ENCODE measurements around the gene LRMDA.

DNA sequence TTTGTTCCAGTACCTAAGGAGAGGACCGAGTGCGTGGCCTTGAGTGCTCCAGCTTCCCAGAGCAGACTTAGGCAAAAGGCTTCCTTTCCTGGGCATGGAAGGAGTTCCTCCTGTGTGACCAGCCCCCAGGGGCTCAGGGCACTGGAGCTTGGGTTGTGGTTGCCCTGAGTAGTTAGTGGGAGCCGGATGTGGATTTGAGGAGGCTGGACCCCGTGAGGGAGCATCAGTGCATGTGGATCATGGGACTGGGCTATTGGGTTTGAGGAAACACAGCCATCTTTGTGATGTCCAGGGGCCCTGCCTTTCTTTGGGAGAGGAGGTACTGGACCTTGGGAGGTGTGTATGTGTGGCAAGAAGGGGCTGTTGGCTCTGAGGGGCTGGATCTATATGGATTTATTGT, 8.4 kb downstream of the LRMDA start:
- TF ChIP-seq, protein P1, sequence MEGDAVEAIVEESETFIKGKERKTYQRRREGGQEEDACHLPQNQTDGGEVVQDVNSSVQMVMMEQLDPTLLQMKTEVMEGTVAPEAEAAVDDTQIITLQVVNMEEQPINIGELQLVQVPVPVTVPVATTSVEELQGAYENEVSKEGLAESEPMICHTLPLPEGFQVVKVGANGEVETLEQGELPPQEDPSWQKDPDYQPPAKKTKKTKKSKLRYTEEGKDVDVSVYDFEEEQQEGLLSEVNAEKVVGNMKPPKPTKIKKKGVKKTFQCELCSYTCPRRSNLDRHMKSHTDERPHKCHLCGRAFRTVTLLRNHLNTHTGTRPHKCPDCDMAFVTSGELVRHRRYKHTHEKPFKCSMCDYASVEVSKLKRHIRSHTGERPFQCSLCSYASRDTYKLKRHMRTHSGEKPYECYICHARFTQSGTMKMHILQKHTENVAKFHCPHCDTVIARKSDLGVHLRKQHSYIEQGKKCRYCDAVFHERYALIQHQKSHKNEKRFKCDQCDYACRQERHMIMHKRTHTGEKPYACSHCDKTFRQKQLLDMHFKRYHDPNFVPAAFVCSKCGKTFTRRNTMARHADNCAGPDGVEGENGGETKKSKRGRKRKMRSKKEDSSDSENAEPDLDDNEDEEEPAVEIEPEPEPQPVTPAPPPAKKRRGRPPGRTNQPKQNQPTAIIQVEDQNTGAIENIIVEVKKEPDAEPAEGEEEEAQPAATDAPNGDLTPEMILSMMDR (optimal IDR thresholded peaks at IDR 0.05 in 1 of 3, IDR thresholded peaks at IDR 0.05 in 1 of 3, conservative IDR thresholded peaks at IDR 0.05 in 1 of 3; ENCODE audit: extremely low read depth in 1 of 3, insufficient read depth in 2 of 3, low read length in 3 of 3): no peak
- TF ChIP-seq EZH2 (IDR thresholded peaks at IDR 0.05; ENCODE audit: low read length): no peak

Measured in keratinocyte (primary cell).